Neural cell (in vitro differentiated cells): ENCODE data around the gene RASSF4. TPM values are rescaled to one million over a fixed set of nuclear protein-coding genes. Genes with fewer than 3 reads are reported as not detected.

Experiments
- H2AFZ ChIP-seq: fragments of 200-600, 300-800 bp; sonication (generic), shearing (Covaris generic); 2 replicates; pipeline ENCODE4 v1.6.0; 2014; ENCODE audit warnings: low read depth, mild to moderate bottlenecking, antibody characterized with exemption, low read length, moderate library complexity
- H3F3A ChIP-seq: fragments of 200-600 bp; shearing (Covaris generic); 2 replicates; pipeline ENCODE4 v1.6.1; 2016; ENCODE audit warnings: mild to moderate bottlenecking, moderate library complexity, mixed read lengths, antibody characterized with exemption, low read length; ENCODE audit not compliant: insufficient read depth, poor library complexity, severe bottlenecking
- H3K27ac ChIP-seq: fragments of 200-600, 300-800 bp; sonication (generic), shearing (Covaris generic); 2 replicates; pipeline ENCODE4 v1.5.1; 2014; ENCODE audit warnings: mild to moderate bottlenecking, low read length, moderate library complexity
- H3K27me3 ChIP-seq: fragments of 300-800, 200-600 bp; sonication (generic), shearing (Covaris generic); 2 replicates; pipeline ENCODE4 v1.6.0; 2014; ENCODE audit warnings: mild to moderate bottlenecking, low read depth, low read length, moderate library complexity; ENCODE audit not compliant: insufficient read depth
- H3K36me3 ChIP-seq: fragments of 300-800, 200-600 bp; sonication (generic), shearing (Covaris generic); 2 replicates; pipeline ENCODE4 v1.5.1; 2014; ENCODE audit warnings: mild to moderate bottlenecking, antibody characterized with exemption, low read length, moderate library complexity; ENCODE audit not compliant: insufficient read depth
- H3K4me2 ChIP-seq: fragments of 300-800, 200-600 bp; sonication (generic), shearing (Covaris generic); 2 replicates; pipeline ENCODE4 v1.6.0; 2014; ENCODE audit warnings: mild to moderate bottlenecking, low read length
- H3K4me3 ChIP-seq: fragments of 300-800, 200-600 bp; sonication (generic), shearing (Covaris generic); 2 replicates; pipeline ENCODE4 v1.5.1; 2014; ENCODE audit warnings: mild to moderate bottlenecking, low read length, moderate library complexity
- H3K79me2 ChIP-seq: fragments of 200-600 bp; shearing (Covaris generic); replicated peaks from 2 replicates; pipeline ENCODE4 v1.6.0; 2014; ENCODE audit warnings: mild to moderate bottlenecking, low read length, moderate library complexity; ENCODE audit not compliant: insufficient read depth
- H3K9ac ChIP-seq: fragments of 300-800, 200-600 bp; sonication (generic), shearing (Covaris generic); 2 replicates; pipeline ENCODE4 v1.6.1; 2016; ENCODE audit warnings: mild to moderate bottlenecking, low read length, mixed read lengths
- H3K9me2 ChIP-seq: fragments of 200-600 bp; shearing (Covaris generic); 2 replicates; pipeline ENCODE4 v1.6.1; 2016; ENCODE audit warnings: mild to moderate bottlenecking, low read length, mixed read lengths; ENCODE audit not compliant: insufficient read depth
- H3K9me3 ChIP-seq: fragments of 200-600, 300-800 bp; sonication (generic), shearing (Covaris generic); 2 replicates; pipeline ENCODE4 v1.6.1; 2016; ENCODE audit warnings: mild to moderate bottlenecking, mixed run types, low read length, moderate library complexity, mixed read lengths
- H4K20me1 ChIP-seq: fragments of 200-600 bp; shearing (Covaris generic); 2 replicates; pipeline ENCODE4 v1.6.1; 2016; ENCODE audit warnings: mild to moderate bottlenecking, mixed run types; ENCODE audit not compliant: insufficient read depth
- EP300 ChIP-seq: fragments of 450-650 bp; conservative IDR thresholded peaks from 2 replicates; pipeline ENCODE4 v1.6.1; 2014; ENCODE audit warnings: antibody characterized with exemption, mild to moderate bottlenecking, moderate library complexity; ENCODE audit not compliant: poor library complexity, severe bottlenecking
- EZH2 ChIP-seq: fragments of 200-600, 300-800 bp; shearing (Covaris generic), sonication (generic); IDR thresholded peaks from 2 replicates; pipeline ENCODE4 v1.6.1; 2014; ENCODE audit warnings: antibody characterized with exemption, low read length, borderline replicate concordance, mild to moderate bottlenecking; ENCODE audit not compliant: insufficient read depth, poor library complexity, severe bottlenecking
- MXI1 ChIP-seq: fragments of 450-650 bp; conservative IDR thresholded peaks from 2 replicates; pipeline ENCODE4 v1.6.1; 2014; ENCODE audit warnings: antibody characterized with exemption, mild to moderate bottlenecking; ENCODE audit not compliant: poor library complexity, severe bottlenecking
- POLR2AphosphoS5 ChIP-seq: IDR thresholded peaks from 2 replicates; pipeline ENCODE4 v1.6.1; 2012
- RAD21 ChIP-seq: fragments of 450-650 bp; conservative IDR thresholded peaks from 2 replicates; pipeline ENCODE4 v1.6.1; 2014; ENCODE audit warnings: antibody characterized with exemption, mild to moderate bottlenecking, moderate library complexity
- SMC3 ChIP-seq: fragments of 450-650 bp; conservative IDR thresholded peaks from 2 replicates; pipeline ENCODE4 v1.6.1; 2014; ENCODE audit warnings: antibody characterized with exemption, mild to moderate bottlenecking, moderate library complexity; ENCODE audit not compliant: poor library complexity
- polyA plus RNA-seq: library from polyadenylated mRNA; depleted of rRNA; stranded (reverse); fragments of >200 nt; gene quantifications from 2 replicates; pipeline ENCODE4 v1.2.3, GENCODE V29; 2014
- TF ChIP-seq, protein P1 (sequence below): IDR thresholded peaks from 2 replicates; pipeline ENCODE4 v1.6.1; 2012; ENCODE audit warnings: borderline replicate concordance
- TF ChIP-seq, protein P2 (sequence below): fragments of 450-650 bp; IDR thresholded peaks from 2 replicates; pipeline ENCODE4 v1.5.1; 2014; ENCODE audit warnings: antibody characterized with exemption, mild to moderate bottlenecking, moderate library complexity; ENCODE audit not compliant: poor library complexity, severe bottlenecking

Gene RASSF4
- polyA plus RNA-seq, 1 donor from 2014 or later, result 10.2 TPM

DNA sequence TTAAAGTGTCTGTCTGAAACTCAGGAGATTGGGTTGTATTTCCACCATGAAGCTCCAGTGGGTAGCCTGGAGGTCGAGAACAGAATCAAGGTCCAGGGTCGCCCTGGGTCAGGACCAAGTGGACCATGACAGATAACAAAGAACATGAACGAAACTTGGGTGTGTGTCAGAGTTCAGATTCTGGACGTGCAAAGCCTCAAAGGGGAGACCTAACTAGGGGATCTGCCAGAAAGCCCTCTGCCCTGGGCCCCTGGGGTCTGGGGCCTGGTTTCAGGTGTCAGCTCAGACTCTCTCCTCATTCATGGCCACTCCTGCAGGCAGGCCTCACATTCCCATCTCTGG lies 1.6 kb downstream of the RASSF4 start:
- TF ChIP-seq MXI1 (no peak), POLR2AphosphoS5 (no peak), SMC3 (no peak), RAD21 (no peak)
- TF ChIP-seq, protein P1, sequence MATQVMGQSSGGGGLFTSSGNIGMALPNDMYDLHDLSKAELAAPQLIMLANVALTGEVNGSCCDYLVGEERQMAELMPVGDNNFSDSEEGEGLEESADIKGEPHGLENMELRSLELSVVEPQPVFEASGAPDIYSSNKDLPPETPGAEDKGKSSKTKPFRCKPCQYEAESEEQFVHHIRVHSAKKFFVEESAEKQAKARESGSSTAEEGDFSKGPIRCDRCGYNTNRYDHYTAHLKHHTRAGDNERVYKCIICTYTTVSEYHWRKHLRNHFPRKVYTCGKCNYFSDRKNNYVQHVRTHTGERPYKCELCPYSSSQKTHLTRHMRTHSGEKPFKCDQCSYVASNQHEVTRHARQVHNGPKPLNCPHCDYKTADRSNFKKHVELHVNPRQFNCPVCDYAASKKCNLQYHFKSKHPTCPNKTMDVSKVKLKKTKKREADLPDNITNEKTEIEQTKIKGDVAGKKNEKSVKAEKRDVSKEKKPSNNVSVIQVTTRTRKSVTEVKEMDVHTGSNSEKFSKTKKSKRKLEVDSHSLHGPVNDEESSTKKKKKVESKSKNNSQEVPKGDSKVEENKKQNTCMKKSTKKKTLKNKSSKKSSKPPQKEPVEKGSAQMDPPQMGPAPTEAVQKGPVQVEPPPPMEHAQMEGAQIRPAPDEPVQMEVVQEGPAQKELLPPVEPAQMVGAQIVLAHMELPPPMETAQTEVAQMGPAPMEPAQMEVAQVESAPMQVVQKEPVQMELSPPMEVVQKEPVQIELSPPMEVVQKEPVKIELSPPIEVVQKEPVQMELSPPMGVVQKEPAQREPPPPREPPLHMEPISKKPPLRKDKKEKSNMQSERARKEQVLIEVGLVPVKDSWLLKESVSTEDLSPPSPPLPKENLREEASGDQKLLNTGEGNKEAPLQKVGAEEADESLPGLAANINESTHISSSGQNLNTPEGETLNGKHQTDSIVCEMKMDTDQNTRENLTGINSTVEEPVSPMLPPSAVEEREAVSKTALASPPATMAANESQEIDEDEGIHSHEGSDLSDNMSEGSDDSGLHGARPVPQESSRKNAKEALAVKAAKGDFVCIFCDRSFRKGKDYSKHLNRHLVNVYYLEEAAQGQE, result no peak
- no peak overlapping the region for H2AFZ ChIP-seq
- H3K9me2 ChIP-seq, result no peaks in the 10 kb centered on the region
- no peak overlapping the region for H3K4me3 ChIP-seq
- H3F3A ChIP-seq, result no peaks in the 10 kb centered on the region
- no peak overlapping the region for H3K9ac ChIP-seq
- no peaks in the 10 kb centered on the region for H3K36me3 ChIP-seq
- H3K27me3 ChIP-seq, result no peaks in the 10 kb centered on the region
- no peak overlapping the region for H3K27ac ChIP-seq
- no peaks in the 10 kb centered on the region for H3K79me2 ChIP-seq
- no peaks in the 10 kb centered on the region for H4K20me1 ChIP-seq
- H3K4me2 ChIP-seq, result no peak overlapping the region
- no peaks in the 10 kb centered on the region for H3K9me3 ChIP-seq

DNA sequence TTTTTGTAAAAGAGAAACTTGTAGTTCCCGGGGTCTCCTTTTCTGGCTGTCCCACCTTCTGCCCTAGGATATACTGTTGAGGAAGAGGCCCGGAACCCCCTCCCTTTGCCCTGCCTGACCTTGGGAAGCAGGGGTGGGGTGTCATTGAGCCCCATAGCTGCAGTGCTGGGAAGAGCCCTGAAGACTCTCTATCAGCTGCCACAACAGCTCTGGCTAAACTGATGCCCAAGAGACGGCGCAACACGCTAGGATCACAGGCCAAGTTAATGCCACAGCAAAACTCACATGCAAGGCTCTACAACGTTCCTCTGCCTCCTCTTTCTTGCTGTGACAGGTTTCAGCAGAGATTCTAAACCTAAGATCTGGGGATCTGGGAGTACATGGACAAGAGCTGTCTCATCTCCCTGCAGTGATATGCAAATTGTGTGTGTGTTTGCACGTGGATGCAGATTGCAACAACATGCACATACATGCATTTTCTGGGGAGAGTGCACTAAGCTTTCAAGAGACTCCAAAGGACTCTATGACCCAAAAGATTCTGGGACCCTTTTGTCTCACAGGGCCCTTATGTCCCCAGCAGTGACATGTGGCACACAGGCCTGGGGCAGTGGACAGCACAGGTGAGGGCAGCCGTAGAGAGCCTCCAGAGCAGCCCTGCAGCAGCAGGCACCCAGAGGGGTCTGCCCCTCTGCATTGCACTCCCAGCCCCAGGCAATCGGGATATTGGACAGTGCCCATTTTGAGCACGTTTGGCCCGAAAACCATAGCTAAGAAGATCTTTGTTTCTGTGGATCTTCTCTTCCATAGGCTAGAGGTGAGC lies 2.5 kb downstream of the RASSF4 start:
- Histone ChIP-seq H3K9ac (no peak overlapping the region), H3K27ac (no peak overlapping the region)

More for the DNA sequence above, 2.5 kb downstream of the RASSF4 start:
- no peaks in the 10 kb centered on the region for H3F3A ChIP-seq
- no peak overlapping the region for H3K4me2 ChIP-seq
- no peaks in the 10 kb centered on the region for H3K9me2 ChIP-seq
- H3K9me3 ChIP-seq, result no peaks in the 10 kb centered on the region
- H2AFZ ChIP-seq, result no peak overlapping the region
- H3K27me3 ChIP-seq, result no peaks in the 10 kb centered on the region
- no peak overlapping the region for H3K4me3 ChIP-seq
- no peaks in the 10 kb centered on the region for H3K36me3 ChIP-seq
- TF ChIP-seq, protein P1, result no peak
- TF ChIP-seq, protein P2, sequence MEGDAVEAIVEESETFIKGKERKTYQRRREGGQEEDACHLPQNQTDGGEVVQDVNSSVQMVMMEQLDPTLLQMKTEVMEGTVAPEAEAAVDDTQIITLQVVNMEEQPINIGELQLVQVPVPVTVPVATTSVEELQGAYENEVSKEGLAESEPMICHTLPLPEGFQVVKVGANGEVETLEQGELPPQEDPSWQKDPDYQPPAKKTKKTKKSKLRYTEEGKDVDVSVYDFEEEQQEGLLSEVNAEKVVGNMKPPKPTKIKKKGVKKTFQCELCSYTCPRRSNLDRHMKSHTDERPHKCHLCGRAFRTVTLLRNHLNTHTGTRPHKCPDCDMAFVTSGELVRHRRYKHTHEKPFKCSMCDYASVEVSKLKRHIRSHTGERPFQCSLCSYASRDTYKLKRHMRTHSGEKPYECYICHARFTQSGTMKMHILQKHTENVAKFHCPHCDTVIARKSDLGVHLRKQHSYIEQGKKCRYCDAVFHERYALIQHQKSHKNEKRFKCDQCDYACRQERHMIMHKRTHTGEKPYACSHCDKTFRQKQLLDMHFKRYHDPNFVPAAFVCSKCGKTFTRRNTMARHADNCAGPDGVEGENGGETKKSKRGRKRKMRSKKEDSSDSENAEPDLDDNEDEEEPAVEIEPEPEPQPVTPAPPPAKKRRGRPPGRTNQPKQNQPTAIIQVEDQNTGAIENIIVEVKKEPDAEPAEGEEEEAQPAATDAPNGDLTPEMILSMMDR, result no peak
- TF ChIP-seq SMC3, result no peak
- TF ChIP-seq EZH2, result no peak
- no peak for TF ChIP-seq MXI1
- no peak for TF ChIP-seq RAD21
- no peak for TF ChIP-seq EP300
- no peak for TF ChIP-seq POLR2AphosphoS5
- no peaks in the 10 kb centered on the region for H3K79me2 ChIP-seq
- H4K20me1 ChIP-seq, result no peaks in the 10 kb centered on the region
